Calu3 (cell line): Measurements from ENCODE around the gene SLFNL1. TPM values are rescaled to one million over a fixed set of nuclear protein-coding genes. Genes with fewer than 3 reads are reported as not detected.

ENCODE experiments used
- BruUV-seq: library from RNA; stranded (reverse); fragments of 400-500 nt; replicated peaks from 2 replicates; lab custom pipeline; 2021; lab: Mats Ljungman, UMichigan
- CTCF ChIA-PET: fragments of 300-600 bp; sonication (Branson Sonifier 250); formaldehyde crosslinking; loops from one replicate; lab custom pipeline; 2022; ENCODE audit warnings: antibody characterized with exemption; lab: Charles Lee
- DNase-seq: peaks from one replicate; pipeline ENCODE4 v3.0.0; 2022
- H3K27ac Mint-ChIP-seq: one replicate; pipeline ENCODE4 v1.8.0; 2022; ENCODE audit warnings: mixed read lengths; ENCODE audit not compliant: unreplicated experiment
- H3K27me3 Mint-ChIP-seq: one replicate; pipeline ENCODE4 v1.8.0; 2022; ENCODE audit warnings: mixed read lengths; ENCODE audit not compliant: unreplicated experiment
- H3K36me3 Mint-ChIP-seq: one replicate; pipeline ENCODE4 v1.8.0; 2022; ENCODE audit warnings: mild to moderate bottlenecking, moderate library complexity, mixed read lengths; ENCODE audit not compliant: insufficient read depth, unreplicated experiment
- H3K4me1 Mint-ChIP-seq: one replicate; pipeline ENCODE4 v1.8.0; 2022; ENCODE audit warnings: mild to moderate bottlenecking, low read depth, mixed read lengths; ENCODE audit not compliant: unreplicated experiment
- H3K4me3 Mint-ChIP-seq: one replicate; pipeline ENCODE4 v1.8.0; 2022; ENCODE audit warnings: mild to moderate bottlenecking, low read depth, moderate library complexity, mixed read lengths; ENCODE audit not compliant: unreplicated experiment
- H3K9me3 Mint-ChIP-seq: one replicate; pipeline ENCODE4 v1.8.0; 2022; ENCODE audit warnings: low read depth, mixed read lengths; ENCODE audit not compliant: unreplicated experiment
- intact Hi-C: fragments of 100-400 bp; cut with micrococcal nuclease; formaldehyde crosslinking; loops from one replicate; pipeline ENCODE4 v1.10.0; 2022; ENCODE audit not compliant: unreplicated experiment
- total RNA-seq: library from RNA; stranded (reverse); gene quantifications from 2 replicates; pipeline ENCODE4 v1.2.3, GENCODE V29; 2022
- TF ChIP-seq, protein P1 (sequence below): fragments of 200-600 bp; IDR thresholded peaks from one replicate; pipeline ENCODE4 v1.8.0; 2022; ENCODE audit warnings: antibody characterized with exemption; ENCODE audit not compliant: unreplicated experiment

SLFNL1 gene
- total RNA-seq, 1 experiment from 2014 or later, result 0.52 TPM

DNA sequence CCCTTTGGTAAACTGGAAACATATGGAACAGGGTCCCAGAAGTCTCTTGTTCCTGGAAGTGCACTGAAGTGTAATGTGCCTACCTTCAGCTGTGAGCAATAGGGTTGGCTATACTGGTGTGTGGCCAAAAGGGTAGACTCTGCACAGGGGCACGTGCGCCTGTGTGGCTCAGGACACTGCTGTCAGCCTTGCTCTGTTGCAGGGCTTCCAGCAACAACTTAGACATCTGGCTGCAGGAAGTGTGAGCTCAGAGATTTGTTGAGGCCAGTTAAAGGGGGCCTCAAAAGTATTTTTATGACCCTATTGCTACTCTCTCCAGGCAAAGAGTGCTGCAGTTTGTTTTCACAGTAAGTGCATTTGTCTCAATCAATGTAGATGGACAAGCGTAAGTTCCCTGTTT is 34.6 kb downstream of the SLFNL1 start:
- CTCF ChIA-PET, result no interaction called here
- no TSS peak for BruUV-seq
- intact Hi-C loops, result loop anchor here (10.0 kb wide), 1 partner anchor 452 kb away; the partner anchor contains the start of gene ZNF684
- H3K9me3 Mint-ChIP-seq, result no peaks in the 10 kb centered on the region
- no peak overlapping the region for H3K27ac Mint-ChIP-seq
- no peak overlapping the region for H3K4me3 Mint-ChIP-seq
- H3K27me3 Mint-ChIP-seq, result no peaks in the 10 kb centered on the region
- DNase-seq, result no peak
- TF ChIP-seq, protein P1, sequence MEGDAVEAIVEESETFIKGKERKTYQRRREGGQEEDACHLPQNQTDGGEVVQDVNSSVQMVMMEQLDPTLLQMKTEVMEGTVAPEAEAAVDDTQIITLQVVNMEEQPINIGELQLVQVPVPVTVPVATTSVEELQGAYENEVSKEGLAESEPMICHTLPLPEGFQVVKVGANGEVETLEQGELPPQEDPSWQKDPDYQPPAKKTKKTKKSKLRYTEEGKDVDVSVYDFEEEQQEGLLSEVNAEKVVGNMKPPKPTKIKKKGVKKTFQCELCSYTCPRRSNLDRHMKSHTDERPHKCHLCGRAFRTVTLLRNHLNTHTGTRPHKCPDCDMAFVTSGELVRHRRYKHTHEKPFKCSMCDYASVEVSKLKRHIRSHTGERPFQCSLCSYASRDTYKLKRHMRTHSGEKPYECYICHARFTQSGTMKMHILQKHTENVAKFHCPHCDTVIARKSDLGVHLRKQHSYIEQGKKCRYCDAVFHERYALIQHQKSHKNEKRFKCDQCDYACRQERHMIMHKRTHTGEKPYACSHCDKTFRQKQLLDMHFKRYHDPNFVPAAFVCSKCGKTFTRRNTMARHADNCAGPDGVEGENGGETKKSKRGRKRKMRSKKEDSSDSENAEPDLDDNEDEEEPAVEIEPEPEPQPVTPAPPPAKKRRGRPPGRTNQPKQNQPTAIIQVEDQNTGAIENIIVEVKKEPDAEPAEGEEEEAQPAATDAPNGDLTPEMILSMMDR, result no peak
- peaks cover 61% of the 10 kb centered on the region for H3K36me3 Mint-ChIP-seq
- peaks cover 15% of the 10 kb centered on the region for H3K4me1 Mint-ChIP-seq

- H3K9me3 Mint-ChIP-seq, result no peaks in the 10 kb centered on the region
- TF ChIP-seq, protein P1, result no peak
- H3K4me3 Mint-ChIP-seq, result no peak overlapping the region
- BruUV-seq, result no TSS peak
- no peak for DNase-seq
- H3K27me3 Mint-ChIP-seq, result no peaks in the 10 kb centered on the region
- CTCF ChIA-PET, result no interaction called here
- intact Hi-C loops, result loop anchor here (10.0 kb wide), 1 partner anchor 452 kb away; the partner anchor contains the start of gene ZNF684
- H3K27ac Mint-ChIP-seq, result peak overlapping the region; percentile 46
- peaks cover 21% of the 10 kb centered on the region for H3K4me1 Mint-ChIP-seq
- H3K36me3 Mint-ChIP-seq, result peaks cover 55% of the 10 kb centered on the region
Observed at GRCh38 chr1:40986328-40986783, 35.2 kb downstream of the SLFNL1 start.

DNA sequence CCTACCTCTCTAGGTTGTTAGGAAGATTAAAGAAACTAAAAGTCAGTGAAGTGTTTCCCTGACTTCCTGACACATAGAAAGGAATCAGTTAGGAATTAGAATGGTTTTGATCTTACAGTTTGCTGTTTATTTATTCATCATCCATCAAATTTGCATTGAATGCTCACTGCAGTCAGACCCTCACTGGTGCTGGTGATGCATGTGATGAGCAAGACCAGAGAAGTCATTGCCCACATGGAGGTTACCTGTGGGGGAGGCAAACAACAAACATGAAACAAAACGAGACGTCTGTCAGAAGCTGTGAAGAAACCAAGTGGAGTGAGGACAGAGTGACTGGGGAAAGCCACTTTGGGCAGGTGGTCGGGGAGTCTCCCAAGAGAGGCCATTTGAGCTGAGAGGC is 35.6 kb downstream of the SLFNL1 start:
- intact Hi-C loops, result loop anchor here (10.0 kb wide), 1 partner anchor 451 kb away; the partner anchor contains the start of gene ZNF684
- H3K36me3 Mint-ChIP-seq, result peaks cover 54% of the 10 kb centered on the region
- H3K27me3 Mint-ChIP-seq, result no peaks in the 10 kb centered on the region
- peak overlapping the region; percentile 46 for H3K27ac Mint-ChIP-seq
- no peak for DNase-seq
- TF ChIP-seq, protein P1, result no peak
- BruUV-seq, result no TSS peak
- H3K4me3 Mint-ChIP-seq, result no peak overlapping the region
- CTCF ChIA-PET, result no interaction called here
- peaks cover 26% of the 10 kb centered on the region for H3K4me1 Mint-ChIP-seq
- no peaks in the 10 kb centered on the region for H3K9me3 Mint-ChIP-seq

DNA sequence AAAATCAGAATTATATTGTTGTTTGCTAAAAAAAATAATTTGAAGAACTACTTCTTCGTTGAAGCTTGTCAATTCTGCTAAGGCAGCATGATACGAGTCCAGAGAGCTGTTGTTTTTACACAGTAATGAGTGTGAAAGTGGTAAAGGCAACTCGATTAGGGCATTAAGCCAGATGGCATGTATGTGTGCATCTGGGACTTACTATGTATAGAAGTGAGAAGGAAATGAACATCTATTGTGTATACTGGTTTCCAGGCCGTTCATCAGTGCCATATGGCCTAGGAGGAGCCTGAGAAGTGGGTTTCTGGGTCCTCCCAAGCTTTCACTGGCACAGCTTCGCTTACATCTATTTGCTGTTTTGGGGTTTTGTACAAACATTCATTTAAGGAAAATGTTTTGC is 36.4 kb downstream of the SLFNL1 start:
- no TSS peak for BruUV-seq
- H3K4me1 Mint-ChIP-seq, result peaks cover 32% of the 10 kb centered on the region
- no peaks in the 10 kb centered on the region for H3K9me3 Mint-ChIP-seq
- TF ChIP-seq, protein P1, result no peak
- intact Hi-C loops, result loop anchor here (10.0 kb wide), 1 partner anchor 450 kb away; the partner anchor contains the start of gene ZNF684
- H3K27me3 Mint-ChIP-seq, result no peaks in the 10 kb centered on the region
- CTCF ChIA-PET, result no interaction called here
- DNase-seq, result no peak
- no peak overlapping the region for H3K27ac Mint-ChIP-seq
- H3K36me3 Mint-ChIP-seq, result peaks cover 61% of the 10 kb centered on the region
- H3K4me3 Mint-ChIP-seq, result no peak overlapping the region
